A549 treated with CORT108297 at 1 μM for 4 hours (cell line): Measurements from ENCODE around the gene LRRN1. TPM values are rescaled to one million over a fixed set of nuclear protein-coding genes. Genes with fewer than 3 reads are reported as not detected.

Experiments used
- total RNA-seq: library from RNA; stranded (reverse); fragments of 200-300 nt; extraction: Qiagen RNA extraction; gene quantifications from 5 replicates; pipeline ENCODE4 v1.2.3, GENCODE V29; 2022

LRRN1 gene
- not detected in 5 replicates for total RNA-seq

GRCh38 chr3:3799173-3800079 lies at the start of gene LRRN1:
Gene LRRN1, plus strand, starts transcription at chr3:3799431. Its CDS starts 45,211 bp downstream, at chr3:3844642.

